HG02885 (cell line): ENCODE results near the gene NME5.
"Not testable (repeated sequence)": the region's sequence is repeated elsewhere in the genome, so short reads cannot be mapped to it uniquely, and the experiment has no call there.

Source experiments
- ATAC-seq: cut with Tn5 transposase; IDR thresholded peaks from one replicate; pipeline ENCODE4 v1.9.1; 2021; ENCODE audit warnings: mild to moderate bottlenecking; ENCODE audit not compliant: unreplicated experiment, poor library complexity

NME5 gene

DNA sequence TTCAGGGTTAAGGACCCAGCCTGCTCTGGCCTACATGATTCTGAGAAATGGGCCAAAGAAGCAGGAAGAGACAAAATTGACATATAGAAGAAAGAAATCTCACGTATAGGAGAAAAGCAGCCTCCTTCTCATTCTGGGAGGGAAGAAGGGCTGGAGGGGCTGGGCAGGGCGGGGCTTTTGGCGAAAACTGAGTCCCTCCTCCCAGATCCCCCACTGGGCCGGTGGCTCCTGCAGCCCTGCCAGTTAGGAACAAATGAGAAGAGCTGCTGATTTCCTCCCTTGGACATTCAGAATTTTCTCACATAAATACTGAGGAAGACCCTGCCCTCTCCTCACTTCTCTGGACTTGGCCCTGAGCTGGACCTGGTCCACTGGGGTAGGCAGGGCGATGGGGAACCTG, 55.5 kb downstream of the NME5 start, which contains the start of gene WNT8A:
WNT8A (plus strand) TSS at position 332 of the 400 bp plus-strand sequence. CDS start 95 bp downstream, outside the sequence.
- ATAC-seq = no peak

DNA sequence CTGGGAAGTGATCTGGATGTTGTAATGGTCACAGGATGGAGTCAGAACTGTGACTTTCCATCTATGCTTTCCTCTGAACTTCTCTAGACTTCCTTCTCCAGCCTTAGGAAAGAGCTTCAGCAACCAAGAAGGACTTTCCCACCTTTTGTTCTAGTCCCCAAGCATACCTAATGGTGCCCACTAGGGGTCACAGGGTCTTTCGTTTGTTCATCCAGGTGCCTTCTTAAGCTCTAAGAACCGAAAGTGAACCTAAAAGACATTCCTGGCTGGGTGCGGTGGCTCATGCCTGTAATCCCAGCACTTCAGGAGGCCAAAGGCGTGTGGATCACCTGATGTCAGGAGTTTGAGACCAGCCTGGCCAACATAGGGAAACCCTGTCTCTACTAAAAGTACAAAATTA, 57.2 kb downstream of the NME5 start:
- ATAC-seq = no peak

DNA sequence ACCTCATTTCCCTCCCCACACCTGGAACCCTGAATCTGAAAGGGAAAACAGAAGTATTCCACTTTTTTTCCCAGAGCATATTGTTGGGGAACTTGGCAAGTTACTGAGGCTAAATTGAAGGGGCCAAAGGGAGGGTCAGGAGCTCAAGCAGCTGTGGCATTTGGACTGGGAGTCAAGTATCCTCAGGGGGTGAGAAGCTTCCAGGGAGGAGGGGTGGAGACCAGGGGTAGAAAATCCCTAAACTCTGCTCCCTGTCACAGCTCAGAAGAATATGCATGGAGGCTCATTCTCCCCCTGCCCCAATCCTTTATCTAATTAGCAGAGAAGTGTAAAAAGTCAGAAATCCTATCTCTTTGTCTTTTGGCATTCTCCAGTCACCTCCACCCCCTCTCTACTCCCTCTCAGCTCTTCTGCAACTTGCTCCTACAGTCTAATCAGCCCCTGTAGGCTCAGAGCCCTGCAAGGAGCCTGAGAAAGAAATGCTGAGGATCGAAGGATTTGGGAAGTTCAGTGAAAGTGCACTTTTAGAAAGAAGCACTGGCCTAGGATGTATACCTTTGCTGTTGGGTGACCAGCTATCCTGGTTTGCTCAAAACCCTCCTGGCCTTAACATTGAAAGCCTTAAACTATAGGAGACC, 61.1 kb downstream of the NME5 start:
- ATAC-seq = no peak

DNA sequence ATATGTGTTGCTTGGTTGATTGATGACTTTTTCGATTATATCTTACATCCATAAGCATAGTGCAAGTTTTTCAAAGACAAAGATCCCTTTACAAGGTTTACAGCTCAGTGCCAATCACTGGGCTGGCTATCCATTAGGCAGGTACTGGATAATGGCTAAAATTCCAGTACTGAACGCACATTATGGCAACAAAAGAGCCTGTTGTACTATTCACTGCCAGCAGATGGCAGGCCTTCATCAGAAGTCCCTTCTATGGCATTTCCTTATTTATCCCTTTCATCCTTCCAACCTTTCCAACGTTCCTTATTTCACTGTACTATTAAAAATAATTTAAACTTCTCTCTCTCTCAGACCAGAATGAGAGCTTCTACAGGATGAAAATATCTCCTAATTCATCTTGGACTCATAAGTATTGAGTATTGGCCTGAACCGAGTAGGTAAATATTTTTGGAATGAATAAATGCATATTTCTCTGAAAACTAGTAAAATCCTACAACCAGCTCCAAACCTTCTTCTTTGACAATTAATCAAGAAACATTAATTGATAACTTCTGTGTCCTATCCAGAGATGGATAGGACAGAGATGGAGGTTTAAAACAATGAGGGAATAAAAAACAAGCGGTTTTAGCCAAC, 62.0 kb downstream of the NME5 start:
- ATAC-seq = no peak

DNA sequence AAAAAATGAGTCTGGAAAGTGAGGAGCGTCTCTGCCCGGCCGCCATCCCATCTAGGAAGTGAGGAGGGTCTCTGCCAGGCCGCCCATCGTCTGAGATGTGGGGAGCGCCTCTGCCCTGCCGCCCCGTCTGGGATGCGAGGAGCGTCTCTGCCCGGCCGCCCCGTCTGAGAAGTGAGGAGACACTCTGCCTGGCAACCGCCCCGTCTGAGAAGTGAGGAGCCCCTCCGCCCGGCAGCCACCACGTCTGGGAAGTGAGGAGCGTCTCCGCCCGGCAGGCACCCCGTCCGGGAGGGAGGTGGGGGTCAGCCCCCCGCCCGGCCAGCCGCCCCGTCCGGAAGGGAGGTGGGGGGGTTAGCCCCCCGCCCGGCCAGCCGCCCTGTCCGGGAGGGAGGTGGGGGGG, 69.2 kb downstream of the NME5 start:
- not testable (repeated sequence) for ATAC-seq

GRCh38 chr5:138068742-138069600, 70.3 kb downstream of the NME5 start:
- ATAC-seq = no peak

GRCh38 chr5:138067945-138068344, 71.3 kb downstream of the NME5 start:
- no peak for ATAC-seq
